K562 (cell line): ENCODE measurements around the gene APEX1. TPM values are rescaled to one million over a fixed set of nuclear protein-coding genes. Genes with fewer than 3 reads are reported as not detected.

Experiments used
- AFF4 ChIP-seq: sonication (generic); formaldehyde crosslinking; IDR thresholded peaks from 2 replicates; pipeline ENCODE4 v1.8.0; 2023; ENCODE audit warnings: mild to moderate bottlenecking, missing genetic modification reagents
- ARID4B ChIP-seq: sonication (generic); formaldehyde crosslinking; IDR thresholded peaks from 2 replicates; pipeline ENCODE4 v1.8.0; 2022; ENCODE audit warnings: mild to moderate bottlenecking, missing genetic modification reagents
- CEBPZ ChIP-seq: fragments of 150-350 bp; IDR thresholded peaks from 2 replicates; pipeline ENCODE4 v1.6.1; 2014; ENCODE audit warnings: low read depth, mild to moderate bottlenecking, low read length, borderline replicate concordance
- TBL1XR1 ChIP-seq, 2 experiments: IDR thresholded peaks; 2 replicates each; pipeline ENCODE4 v1.6.1; 2012; ENCODE audit warnings: improper control_type of control experiment in 2 of 2, low read length in 2 of 2, mild to moderate bottlenecking in 1 of 2
- XRCC5 ChIP-seq: fragments of 200-400 bp; formaldehyde crosslinking; IDR thresholded peaks from 2 replicates; pipeline ENCODE4 v1.6.1; 2017; ENCODE audit warnings: low read depth, mild to moderate bottlenecking, low read length
- polyA plus RNA-seq, 8 experiments: library from polyadenylated mRNA; depleted of rRNA in 4 of 8; stranded (reverse) in 5 of 8; unstranded in 3 of 8; fragments of >200 nt; fragmentation: Nextera tagmentation in 2 of 8; fragmentation: Illumina TruSeq in 1 of 8; extraction: Ambion mirVana in 2 of 8; extraction: Trizol in 1 of 8; gene quantifications; 2 replicates each; pipeline versions ENCODE4 v1.2.1 to v1.2.3, GENCODE V29; 2011 to 2014; ENCODE audit warnings: inconsistent platforms in 1 of 8, missing spikeins in 1 of 8
- total RNA-seq, 7 experiments: library from RNA; depleted of rRNA in 6 of 7; stranded (reverse); fragments of >200 nt in 6 of 7; fragmentation: Illumina TruSeq in 2 of 7; extraction: Trizol in 2 of 7; gene quantifications; 2 replicates each; pipeline versions ENCODE4 v1.2.1 to v1.2.3, GENCODE V29; 2011 to 2021; ENCODE audit warnings: low replicate concordance in 1 of 7

Gene APEX1
- total and polyA plus RNA-seq, 9 of the 15 experiments (the other 6 are each of a cell fraction or from before 2014, with no cell fraction given) = 50.2 to 274 (median 158) TPM

- TF ChIP-seq CEBPZ (no peak), TBL1XR1 (IDR thresholded peaks at IDR 0.05; ENCODE audit: low read length in 2 of 2) (no peak), ARID4B (no peak), XRCC5 (no peak), AFF4 (CRISPR knock-in tag) (no peak)
- TF ChIP-seq, all 486 proteins: peak for 0
These were observed 45.8 kb upstream of the APEX1 start (continued) for GRCh38 chr14:20409226-20409625.
